ENCODE data around the gene UST. TPM values are rescaled to one million over a fixed set of nuclear protein-coding genes. Genes with fewer than 3 reads are reported as not detected.

The UST gene
- total and polyA plus RNA-seq, 9 of the 15 experiments (the other 6 are each of a cell fraction or from before 2014, with no cell fraction given), result 0.04 to 0.10 TPM; not detected in 7

- Histone ChIP-seq H3K9me1 (ENCODE audit: control insufficient read depth, insufficient read depth, low read length) (no peaks in the 10 kb centered on the region), H3K36me3 (ENCODE audit: control insufficient read depth, insufficient read depth, low read length) (no peaks in the 10 kb centered on the region), H3K4me2 (ENCODE audit: insufficient read depth, low read length) (no peak overlapping the region), H3K4me3 (no peak overlapping the region), H3K4me1 (replicated peaks in 1 of 2; ENCODE audit: control insufficient read depth in 2 of 2, insufficient read depth in 2 of 2, low read length in 2 of 2) (no peaks in the 10 kb centered on the region; a peak in 1 of 5 replicates), H4K20me1 (replicated peaks; ENCODE audit: control insufficient read depth, insufficient read depth, low read length) (no peaks in the 10 kb centered on the region), H3K27me3 (ENCODE audit: control insufficient read depth in 2 of 2, insufficient read depth in 2 of 2, low read length in 2 of 2) (peaks cover 0 to 8% of the 10 kb centered on the region in 2 experiments; a peak in 1 of 5 replicates), H3K27ac (ENCODE audit: extremely low read depth, low read depth, low read length) (no peak overlapping the region), H2AFZ (ENCODE audit: low read depth, low read length) (no peak overlapping the region), H3K79me2 (ENCODE audit: control insufficient read depth, insufficient read depth, low read length) (no peaks in the 10 kb centered on the region), H3K9me3 (replicated peaks; ENCODE audit: control insufficient read depth, insufficient read depth, low read depth, low read length) (no peaks in the 10 kb centered on the region), H3K9ac (ENCODE audit: insufficient read depth in 1 of 2, low read depth in 2 of 2, low read length in 2 of 2) (no peak overlapping the region)
- FAIRE-seq, result no peak
- ChIA-PET POLR2A (interaction anchor here (0.7 to 0.9 kb wide), 3 partner anchors 17 to 731 kb away, joined by 3 to 4 read pairs (median 3); no protein-coding TSS in a partner anchor), CTCF (ENCODE audit: low intra/inter-chr PET ratio) (interaction anchor here (2.8 kb wide), 1 partner anchor 340 kb away, joined by 13 read pairs; no protein-coding TSS in a partner anchor)
- 28% methylated on average over 4 of the region's 4 CpGs for WGBS (ENCODE audit: insufficient coverage, low coverage, missing lambda C conversion rate)
- no TSS peak for BruUV-seq (replicated peaks)
- intact Hi-C loops (cut with micrococcal nuclease) (no loop called here), in situ Hi-C loops (cut with MboI) (loop anchor here (5.0 kb wide), 1 partner anchor 336 kb away; no protein-coding TSS in a partner anchor)
- DNase-seq (ENCODE audit: extremely low read depth in 1 of 4, low spot score in 3 of 4), result no peak
- ATAC-seq, result no peak
- TF ChIP-seq RBBP5 (IDR thresholded peaks at IDR 0.05; ENCODE audit: borderline replicate concordance, insufficient read depth, low read length, poor library complexity, severe bottlenecking) (no peak), STAT5A (IDR thresholded peaks at IDR 0.05; ENCODE audit: borderline replicate concordance, low read length) (no peak), PCBP2 (IDR thresholded peaks at IDR 0.05; ENCODE audit: low read depth, low read length, poor library complexity, severe bottlenecking) (no peak), ZBTB40 (IDR thresholded peaks at IDR 0.05) (no peak), ZBTB40 (CRISPR knock-in tag; IDR thresholded peaks at IDR 0.05) (no peak), ZNF212 (CRISPR knock-in tag; IDR thresholded peaks at IDR 0.05) (no peak), TSHZ1 (CRISPR knock-in tag; IDR thresholded peaks at IDR 0.05) (no peak), PHB (CRISPR knock-in tag; IDR thresholded peaks at IDR 0.05) (no peak), PPARD (CRISPR knock-in tag; IDR thresholded peaks at IDR 0.05) (no peak), ZNF282 (CRISPR knock-in tag; IDR thresholded peaks at IDR 0.05) (no peak)
Observed at GRCh38 chr6:149090937-149091336, 344.1 kb downstream of the UST start.
